Measurements from ENCODE around the gene HARBI1.

HARBI1 gene

GRCh38 chr11:46618837-46619236, 1.8 kb upstream of the HARBI1 start:
- Mint-ChIP-seq H3K27me3 (ENCODE audit: low read depth) (no peaks in the 10 kb centered on the region), H3K27ac (peak overlapping the region; percentile 99 to 100 (median 100)), H3K9me3 (no peaks in the 10 kb centered on the region), H3K4me1 (peaks cover 36% of the 10 kb centered on the region), H3K36me3 (ENCODE audit: low read depth) (peaks cover 23% of the 10 kb centered on the region), H3K4me3 (peak overlapping the region; percentile 95 to 97 (median 97))
- TF ChIP-seq CTCF (IDR thresholded peaks at IDR 0.05; ENCODE audit: unreplicated experiment in 3 of 3) = no peak

- Mint-ChIP-seq H3K9me3 (no peaks in the 10 kb centered on the region), H3K36me3 (ENCODE audit: low read depth) (peaks cover 23% of the 10 kb centered on the region), H3K27ac (peak overlapping the region; percentile 99 to 100 (median 100)), H3K27me3 (ENCODE audit: low read depth) (no peaks in the 10 kb centered on the region), H3K4me3 (peak overlapping the region; percentile 95 to 97 (median 97)), H3K4me1 (peaks cover 36% of the 10 kb centered on the region)
- TF ChIP-seq CTCF (IDR thresholded peaks at IDR 0.05; ENCODE audit: unreplicated experiment in 3 of 3) = no peak
Observed at GRCh38 chr11:46617972-46618314, 916 bp upstream of the HARBI1 start.

GRCh38 chr11:46616551-46617133, 385 bp downstream of the HARBI1 start:
- H3K9me3 Mint-ChIP-seq = no peaks in the 10 kb centered on the region
- H3K27ac Mint-ChIP-seq = peak overlapping the region; percentile 99 to 100 (median 100)
- peaks cover 35% of the 10 kb centered on the region for H3K4me1 Mint-ChIP-seq
- H3K27me3 Mint-ChIP-seq (ENCODE audit: low read depth) = no peaks in the 10 kb centered on the region
- H3K4me3 Mint-ChIP-seq = peak overlapping the region; percentile 95 to 97 (median 97)
- no peak for TF ChIP-seq CTCF (IDR thresholded peaks at IDR 0.05; ENCODE audit: unreplicated experiment in 3 of 3)
- peaks cover 13% of the 10 kb centered on the region for H3K36me3 Mint-ChIP-seq (ENCODE audit: low read depth)

- Mint-ChIP-seq H3K36me3 (ENCODE audit: low read depth) (peaks cover 7% of the 10 kb centered on the region), H3K27ac (peak overlapping the region in 2 of 3 experiments; percentile 100), H3K9me3 (no peaks in the 10 kb centered on the region), H3K27me3 (ENCODE audit: low read depth) (no peaks in the 10 kb centered on the region), H3K4me1 (peaks cover 32% of the 10 kb centered on the region), H3K4me3 (peak overlapping the region; percentile 95 to 97 (median 97))
- TF ChIP-seq CTCF (IDR thresholded peaks at IDR 0.05; ENCODE audit: unreplicated experiment in 3 of 3) = no peak
Observed at GRCh38 chr11:46615756-46616155, 1.3 kb downstream of the HARBI1 start.

- Mint-ChIP-seq H3K36me3 (ENCODE audit: low read depth) (no peaks in the 10 kb centered on the region), H3K4me1 (peaks cover 14% of the 10 kb centered on the region), H3K27me3 (ENCODE audit: low read depth) (no peaks in the 10 kb centered on the region), H3K27ac (no peak overlapping the region), H3K4me3 (no peak overlapping the region), H3K9me3 (no peaks in the 10 kb centered on the region)
- no peak for TF ChIP-seq CTCF (IDR thresholded peaks at IDR 0.05; ENCODE audit: unreplicated experiment in 3 of 3)
Observed at GRCh38 chr11:46612326-46612725, 4.7 kb downstream of the HARBI1 start.

All from nephron (organoid).